HepG2 (cell line): ENCODE measurements around the gene KCNK7. TPM values are rescaled to one million over a fixed set of nuclear protein-coding genes. Genes with fewer than 3 reads are reported as not detected.

Experiments used
- AGO1 ChIP-seq: fragments of 200-400 bp; formaldehyde crosslinking; IDR thresholded peaks from 2 replicates; pipeline ENCODE4 v1.6.1; 2017; ENCODE audit warnings: mild to moderate bottlenecking, low read depth, low read length, moderate library complexity; ENCODE audit not compliant: poor library complexity, severe bottlenecking
- GTF3A ChIP-seq: sonication (generic); formaldehyde crosslinking; conservative IDR thresholded peaks from 2 replicates; pipeline ENCODE4 v1.4.0; 2020; ENCODE audit warnings: mild to moderate bottlenecking, missing genetic modification reagents
- HOXA9 ChIP-seq: sonication (generic); formaldehyde crosslinking; IDR thresholded peaks from 2 replicates; pipeline ENCODE4 v1.8.1; 2022; ENCODE audit warnings: missing genetic modification reagents, mild to moderate bottlenecking, moderate library complexity, borderline replicate concordance
- KLF9 ChIP-seq: IDR thresholded peaks from 2 replicates; pipeline ENCODE4 v1.6.1; 2016; ENCODE audit warnings: low read depth
- ZNF704 ChIP-seq: sonication (generic); formaldehyde crosslinking; IDR thresholded peaks from 2 replicates; pipeline ENCODE4 v1.8.1; 2023; ENCODE audit warnings: mild to moderate bottlenecking, inconsistent platforms, moderate library complexity, missing genetic modification reagents, borderline replicate concordance
- ZNF784 ChIP-seq: sonication (generic); formaldehyde crosslinking; IDR thresholded peaks from 2 replicates; pipeline ENCODE4 v1.5.1; 2020; ENCODE audit warnings: missing genetic modification reagents, mild to moderate bottlenecking, borderline replicate concordance
- ZUFSP ChIP-seq: sonication (generic); formaldehyde crosslinking; IDR thresholded peaks from 2 replicates; pipeline ENCODE4 v1.9.0; 2021; ENCODE audit warnings: missing genetic modification reagents, mild to moderate bottlenecking, borderline replicate concordance
- polyA plus RNA-seq, 8 experiments: library from polyadenylated mRNA; depleted of rRNA in 3 of 8; stranded (reverse) in 7 of 8; unstranded in 1 of 8; fragments of >200 nt; fragmentation: Illumina TruSeq in 4 of 8; extraction: Trizol in 4 of 8; gene quantifications; 2 replicates each; pipeline versions ENCODE4 v1.2.1 to v1.2.3, GENCODE V29; 2011 to 2016; ENCODE audit warnings: low read depth in 4 of 8, missing spikeins in 1 of 8, mixed read lengths in 1 of 8; ENCODE audit not compliant: insufficient read depth in 1 of 8
- total RNA-seq, 5 experiments: library from RNA; depleted of rRNA; stranded (reverse); fragments of >200 nt; fragmentation: Illumina TruSeq; extraction: Trizol; gene quantifications; 2 replicates each; pipeline ENCODE4 v1.2.3, GENCODE V29; 2016; ENCODE audit warnings: low read depth in 1 of 5

The KCNK7 gene
- total and polyA plus RNA-seq, 2 of the 13 experiments (the other 11 are each of a cell fraction or from before 2014, with no cell fraction given), result 0.11 TPM; not detected in 1

GRCh38 chr11:65639623-65640482 is 44.3 kb upstream of the KCNK7 start (continued):
- TF ChIP-seq ZUFSP (CRISPR knock-in tag), result no peak
- no peak for TF ChIP-seq GTF3A (CRISPR knock-in tag)
- no peak for TF ChIP-seq ZNF784
- no peak for TF ChIP-seq AGO1
- TF ChIP-seq KLF9 (CRISPR knock-in tag), result no peak
- no peak for TF ChIP-seq ZNF704 (CRISPR knock-in tag)
- TF ChIP-seq HOXA9, result no peak
